Vagina (tissue), 2 donors: ENCODE measurements around the gene GHRL. TPM values are rescaled to one million over a fixed set of nuclear protein-coding genes. Genes with fewer than 3 reads are reported as not detected.
A peak's percentile ranks its signal among the peaks of the same experiment; 100 is the strongest.

ENCODE experiments used
- DNase-seq, 2 donors: peaks; one replicate each; pipeline ENCODE4 v3.0.0-alpha.2; 2017; ENCODE audit errors: extremely low spot score in 2 of 2
- H3K27ac ChIP-seq: fragments of 200-600 bp; sonication (generic); one replicate; pipeline ENCODE4 v1.5.1; 2019
- H3K27me3 ChIP-seq: fragments of 200-600 bp; sonication (generic); one replicate; pipeline ENCODE4 v1.5.1; 2019
- H3K36me3 ChIP-seq, 2 donors: fragments of 200-600 bp; sonication (generic); one replicate each; pipeline ENCODE4 v1.5.1; 2017 to 2019
- H3K4me1 ChIP-seq: fragments of 200-600 bp; sonication (generic); one replicate; pipeline ENCODE4 v1.5.1; 2019
- H3K4me3 ChIP-seq, 2 donors: fragments of 200-600 bp; sonication (generic); 1 replicate in 1 of 2; 2 replicates in 1 of 2; pipeline ENCODE4 v1.5.1; 2016 to 2019
- H3K9me3 ChIP-seq: fragments of 200-600 bp; sonication (generic); one replicate; pipeline ENCODE4 v1.5.1; 2019
- POLR2A ChIP-seq, 2 donors: fragments of 450-650 bp; IDR thresholded peaks; one replicate each; pipeline ENCODE4 v1.6.1; 2017; ENCODE audit warnings: antibody characterized with exemption in 2 of 2, mild to moderate bottlenecking in 2 of 2, moderate library complexity in 2 of 2
- POLR2AphosphoS5 ChIP-seq, 2 donors: sonication (generic); formaldehyde crosslinking; IDR thresholded peaks; one replicate each; pipeline ENCODE4 v1.9.0; 2017; ENCODE audit warnings: antibody characterized with exemption in 2 of 2, mild to moderate bottlenecking in 2 of 2, low read depth in 1 of 2; ENCODE audit not compliant: insufficient read depth in 1 of 2
- intact Hi-C: fragments of 100-400 bp; cut with DNase I; formaldehyde crosslinking; loops from one replicate; pipeline ENCODE4 v1.15.1; 2023
- total RNA-seq: library from RNA; depleted of rRNA; stranded (reverse); fragments of >200 nt; gene quantifications from one replicate; pipeline ENCODE4 v1.2.3, GENCODE V29; 2016
- TF ChIP-seq, protein P1 (sequence below), 3 experiments: fragments of 450-650 bp in 2 of 3; fragments of 200-600 bp in 1 of 3; sonication (generic) in 1 of 3; IDR thresholded peaks; one replicate each; pipeline ENCODE4 v1.5.1; 2017 to 2019; ENCODE audit warnings: antibody characterized with exemption in 3 of 3, mild to moderate bottlenecking in 2 of 3, moderate library complexity in 2 of 3

Gene GHRL
- total RNA-seq, 1 donor from 2014 or later, result not detected

DNA sequence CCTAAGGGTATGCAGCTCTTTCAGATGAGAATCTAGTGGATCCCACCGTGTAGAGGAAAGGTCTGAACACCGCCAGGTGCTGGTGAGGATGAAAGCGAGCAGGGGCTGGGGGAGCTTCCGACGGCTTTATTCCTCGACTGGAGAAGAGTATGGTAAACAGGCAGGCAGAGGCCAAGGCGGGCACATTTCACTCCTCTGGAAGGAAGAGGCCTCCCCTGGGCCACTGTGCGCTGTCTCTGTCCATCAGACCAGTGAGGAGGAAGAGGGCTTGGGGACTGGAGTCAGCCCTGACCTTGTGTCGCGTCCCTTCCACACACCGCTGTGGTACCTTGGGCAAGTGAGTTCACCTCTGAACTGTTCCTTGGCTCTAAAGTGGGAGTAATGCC lies 4.2 kb downstream of the GHRL start:
- no peaks in the 10 kb centered on the region for H3K27me3 ChIP-seq
- peaks cover 0 to 30% of the 10 kb centered on the region in 2 donors for H3K36me3 ChIP-seq
- H3K27ac ChIP-seq, result no peak overlapping the region
- no peak overlapping the region for H3K4me3 ChIP-seq
- TF ChIP-seq, protein P1, sequence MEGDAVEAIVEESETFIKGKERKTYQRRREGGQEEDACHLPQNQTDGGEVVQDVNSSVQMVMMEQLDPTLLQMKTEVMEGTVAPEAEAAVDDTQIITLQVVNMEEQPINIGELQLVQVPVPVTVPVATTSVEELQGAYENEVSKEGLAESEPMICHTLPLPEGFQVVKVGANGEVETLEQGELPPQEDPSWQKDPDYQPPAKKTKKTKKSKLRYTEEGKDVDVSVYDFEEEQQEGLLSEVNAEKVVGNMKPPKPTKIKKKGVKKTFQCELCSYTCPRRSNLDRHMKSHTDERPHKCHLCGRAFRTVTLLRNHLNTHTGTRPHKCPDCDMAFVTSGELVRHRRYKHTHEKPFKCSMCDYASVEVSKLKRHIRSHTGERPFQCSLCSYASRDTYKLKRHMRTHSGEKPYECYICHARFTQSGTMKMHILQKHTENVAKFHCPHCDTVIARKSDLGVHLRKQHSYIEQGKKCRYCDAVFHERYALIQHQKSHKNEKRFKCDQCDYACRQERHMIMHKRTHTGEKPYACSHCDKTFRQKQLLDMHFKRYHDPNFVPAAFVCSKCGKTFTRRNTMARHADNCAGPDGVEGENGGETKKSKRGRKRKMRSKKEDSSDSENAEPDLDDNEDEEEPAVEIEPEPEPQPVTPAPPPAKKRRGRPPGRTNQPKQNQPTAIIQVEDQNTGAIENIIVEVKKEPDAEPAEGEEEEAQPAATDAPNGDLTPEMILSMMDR (IDR thresholded peaks at IDR 0.05), result no peak
- no peak for TF ChIP-seq POLR2AphosphoS5 (IDR thresholded peaks at IDR 0.05; ENCODE audit: insufficient read depth in 1 of 2, low read depth in 1 of 2)
- TF ChIP-seq POLR2A (IDR thresholded peaks at IDR 0.05), result no peak
- intact Hi-C loops, result no loop called here
- DNase-seq, result no peak
- no peaks in the 10 kb centered on the region for H3K9me3 ChIP-seq
- H3K4me1 ChIP-seq, result no peaks in the 10 kb centered on the region

DNA sequence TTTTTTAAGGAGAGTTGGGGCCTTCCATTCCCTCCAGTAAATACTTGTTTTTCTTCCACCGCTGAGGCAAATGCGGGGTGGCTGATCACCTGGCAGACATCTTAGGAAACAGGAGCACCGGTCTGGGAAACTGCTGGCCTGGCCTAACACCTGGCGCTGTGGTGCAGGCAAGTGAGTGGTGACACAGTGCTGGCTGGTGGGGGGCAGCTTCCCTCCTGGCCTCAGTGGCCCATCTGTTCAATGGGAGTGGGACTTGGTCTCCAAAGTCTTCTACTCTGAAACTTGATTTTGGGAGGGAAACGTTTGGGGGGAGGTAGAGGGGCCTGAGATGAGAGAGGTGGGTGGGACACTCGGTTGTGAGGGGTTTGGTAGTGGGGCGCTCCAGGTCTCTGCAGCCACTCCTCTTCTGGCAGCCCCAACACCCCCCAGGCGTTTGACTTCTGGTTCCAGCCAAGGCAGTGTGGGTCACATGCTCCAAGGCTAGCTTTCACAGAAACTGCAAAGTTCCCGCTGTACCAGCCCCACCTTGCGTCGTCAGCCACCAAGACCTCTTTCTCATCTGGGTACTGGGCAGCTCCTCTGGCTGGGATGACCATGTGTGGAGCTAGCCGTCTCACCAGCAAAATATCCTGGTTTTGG lies 4.7 kb downstream of the GHRL start:
- Histone ChIP-seq H3K36me3 (peaks cover 0 to 30% of the 10 kb centered on the region in 2 donors), H3K9me3 (no peaks in the 10 kb centered on the region), H3K27ac (no peak overlapping the region), H3K4me3 (no peak overlapping the region), H3K4me1 (no peaks in the 10 kb centered on the region), H3K27me3 (no peaks in the 10 kb centered on the region)
- intact Hi-C loops, result no loop called here
- TF ChIP-seq POLR2A (IDR thresholded peaks at IDR 0.05) (no peak), POLR2AphosphoS5 (IDR thresholded peaks at IDR 0.05; ENCODE audit: insufficient read depth in 1 of 2, low read depth in 1 of 2) (no peak)
- TF ChIP-seq, protein P1 (IDR thresholded peaks at IDR 0.05), result no peak
- no peak for DNase-seq

- H3K27ac ChIP-seq, result no peak overlapping the region
These were observed 6.0 kb downstream of the GHRL start for GRCh38 chr3:10286596-10287295.

DNA sequence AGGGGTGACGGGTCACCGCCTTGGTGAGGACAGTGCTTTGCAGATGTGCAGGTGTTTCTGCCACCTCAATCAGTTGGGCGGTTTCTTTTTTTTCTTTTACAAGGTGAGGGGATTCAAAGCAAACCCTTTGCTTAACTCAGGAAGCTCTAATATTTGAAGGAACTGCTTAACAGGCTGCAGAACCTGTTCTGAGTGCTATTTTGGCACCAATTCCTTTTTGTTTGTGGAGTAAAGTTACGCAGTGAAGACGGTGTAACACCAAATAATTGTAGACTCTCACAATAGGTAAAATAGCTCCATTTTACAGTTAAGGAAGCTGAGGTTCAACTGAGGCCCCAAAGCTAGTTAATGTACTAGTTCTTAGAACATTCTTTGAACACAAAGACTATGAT lies 6.6 kb downstream of the GHRL start:
- TF ChIP-seq, protein P1 (IDR thresholded peaks at IDR 0.05), result no peak
- no peak for TF ChIP-seq POLR2A (IDR thresholded peaks at IDR 0.05)
- no peak for TF ChIP-seq POLR2AphosphoS5 (IDR thresholded peaks at IDR 0.05; ENCODE audit: insufficient read depth in 1 of 2, low read depth in 1 of 2)
- no peak overlapping the region for H3K4me3 ChIP-seq
- H3K36me3 ChIP-seq, result peaks cover 0 to 26% of the 10 kb centered on the region in 2 donors
- H3K4me1 ChIP-seq, result no peaks in the 10 kb centered on the region
- no peaks in the 10 kb centered on the region for H3K9me3 ChIP-seq
- H3K27me3 ChIP-seq, result no peaks in the 10 kb centered on the region
- intact Hi-C loops, result no loop called here
- no peak for DNase-seq
- H3K27ac ChIP-seq, result no peak overlapping the region

More at GRCh38 chr3:10286596-10287295, 6.0 kb downstream of the GHRL start:
- TF ChIP-seq, protein P1 (IDR thresholded peaks at IDR 0.05), result peak in 1 of 3 experiments; percentile 13
- TF ChIP-seq POLR2AphosphoS5 (IDR thresholded peaks at IDR 0.05; ENCODE audit: insufficient read depth in 1 of 2, low read depth in 1 of 2), result no peak
- Histone ChIP-seq H3K4me3 (no peak overlapping the region), H3K9me3 (no peaks in the 10 kb centered on the region), H3K36me3 (peaks cover 0 to 24% of the 10 kb centered on the region in 2 donors), H3K4me1 (no peaks in the 10 kb centered on the region), H3K27me3 (no peaks in the 10 kb centered on the region)
- DNase-seq, result no peak
- intact Hi-C loops, result no loop called here
